ACC112 (cell line): Measurements from ENCODE around the gene TAS2R30.
A peak's percentile ranks its signal among the peaks of the same experiment; 100 is the strongest.

Source experiments
- H2AFZ ChIP-seq: fragments of 200-600 bp; sonication (generic); one replicate; pipeline ENCODE4 v1.6.0; 2017; ENCODE audit warnings: antibody characterized with exemption, low read length; ENCODE audit not compliant: unreplicated experiment
- H3K27ac ChIP-seq: fragments of 200-600 bp; sonication (generic); 2 replicates; pipeline ENCODE4 v1.5.1; 2014; ENCODE audit warnings: low read depth, mild to moderate bottlenecking, antibody characterized with exemption, low read length, moderate library complexity
- H3K27me3 ChIP-seq: fragments of 200-600 bp; sonication (generic); 2 replicates; pipeline ENCODE4 v1.6.1; 2014; ENCODE audit warnings: mild to moderate bottlenecking, antibody characterized with exemption, low read length, moderate library complexity, mixed read lengths; ENCODE audit not compliant: insufficient read depth
- H3K36me3 ChIP-seq: fragments of 200-600 bp; sonication (generic); 2 replicates; pipeline ENCODE4 v1.6.1; 2016; ENCODE audit warnings: mild to moderate bottlenecking, antibody characterized with exemption, low read length, moderate library complexity, mixed read lengths; ENCODE audit not compliant: insufficient read depth
- H3K4me1 ChIP-seq: fragments of 200-600 bp; sonication (generic); one replicate; pipeline ENCODE4 v1.6.1; 2016; ENCODE audit warnings: low read length, mixed read lengths; ENCODE audit not compliant: insufficient read depth, unreplicated experiment, control insufficient read depth
- H3K4me3 ChIP-seq: fragments of 200-600 bp; sonication (generic); 2 replicates; pipeline ENCODE4 v1.5.1; 2014; ENCODE audit warnings: mild to moderate bottlenecking, low read depth, low read length
- H3K79me2 ChIP-seq: fragments of 200-600 bp; sonication (generic); one replicate; pipeline ENCODE4 v1.6.0; 2016; ENCODE audit warnings: low read length; ENCODE audit not compliant: control insufficient read depth, unreplicated experiment, insufficient read depth

Gene TAS2R30, protein sequence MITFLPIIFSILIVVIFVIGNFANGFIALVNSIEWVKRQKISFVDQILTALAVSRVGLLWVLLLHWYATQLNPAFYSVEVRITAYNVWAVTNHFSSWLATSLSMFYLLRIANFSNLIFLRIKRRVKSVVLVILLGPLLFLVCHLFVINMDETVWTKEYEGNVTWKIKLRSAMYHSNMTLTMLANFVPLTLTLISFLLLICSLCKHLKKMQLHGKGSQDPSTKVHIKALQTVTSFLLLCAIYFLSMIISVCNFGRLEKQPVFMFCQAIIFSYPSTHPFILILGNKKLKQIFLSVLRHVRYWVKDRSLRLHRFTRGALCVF

DNA sequence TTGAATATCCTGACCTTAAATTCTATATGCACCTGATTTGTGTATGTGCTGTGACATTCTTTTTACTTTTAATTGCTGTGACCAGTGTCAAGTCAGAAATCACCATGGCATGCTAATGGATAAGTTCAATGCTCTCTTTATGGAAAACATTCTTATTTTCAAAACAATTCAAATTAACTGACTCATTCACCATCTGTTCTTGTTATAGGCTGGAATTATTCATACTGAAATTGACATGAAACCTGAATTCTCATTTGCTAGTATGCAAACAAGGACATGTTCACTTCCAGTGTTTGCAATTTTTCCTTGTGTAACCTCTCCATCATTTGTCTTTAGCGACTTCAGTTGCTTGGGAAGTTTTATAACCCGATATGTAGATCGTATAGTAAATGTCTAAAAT lies at the start of gene TAS2R30:
TSS of gene TAS2R30 (minus strand) at position 340 of the 400 bp plus-strand sequence. CDS start 400 bp downstream, outside the sequence.
- Histone ChIP-seq H3K27ac (no peak within 1 kb of the TSS), H3K4me3 (no peak within 1 kb of the TSS), H3K4me1 (no peaks in the 10 kb centered on the region), H3K27me3 (no peaks in the 10 kb centered on the region), H2AFZ (no peak within 1 kb of the TSS), H3K36me3 (peaks cover 2% of the 10 kb centered on the region; the same call in 1 of the 2 replicates), H3K79me2 (peaks cover 49% of the 10 kb centered on the region)

DNA sequence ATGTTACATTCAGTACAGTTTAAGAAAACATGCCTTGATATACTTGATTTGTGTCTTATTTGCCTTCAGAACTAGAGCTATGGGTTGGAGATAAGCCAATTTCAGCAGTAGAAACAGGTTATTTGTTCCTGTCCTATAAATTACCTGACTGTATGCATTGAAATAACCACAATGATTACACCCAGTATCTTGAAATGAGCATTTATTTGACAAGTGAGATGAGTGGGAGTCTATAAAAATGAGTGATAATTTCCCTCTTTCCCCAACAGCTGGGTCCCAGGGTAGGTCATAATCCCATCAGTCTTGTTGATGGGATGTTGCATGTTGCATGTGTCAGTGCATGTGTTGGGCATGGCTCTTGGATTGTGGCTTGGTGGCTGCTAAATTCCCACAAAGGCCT lies 48.6 kb upstream of the TAS2R30 start:
- no peaks in the 10 kb centered on the region for H3K4me1 ChIP-seq
- no peak overlapping the region for H3K4me3 ChIP-seq
- no peaks in the 10 kb centered on the region for H3K79me2 ChIP-seq
- H2AFZ ChIP-seq, result no peak overlapping the region
- no peaks in the 10 kb centered on the region for H3K36me3 ChIP-seq
- no peaks in the 10 kb centered on the region for H3K27me3 ChIP-seq
- H3K27ac ChIP-seq, result no peak overlapping the region

DNA sequence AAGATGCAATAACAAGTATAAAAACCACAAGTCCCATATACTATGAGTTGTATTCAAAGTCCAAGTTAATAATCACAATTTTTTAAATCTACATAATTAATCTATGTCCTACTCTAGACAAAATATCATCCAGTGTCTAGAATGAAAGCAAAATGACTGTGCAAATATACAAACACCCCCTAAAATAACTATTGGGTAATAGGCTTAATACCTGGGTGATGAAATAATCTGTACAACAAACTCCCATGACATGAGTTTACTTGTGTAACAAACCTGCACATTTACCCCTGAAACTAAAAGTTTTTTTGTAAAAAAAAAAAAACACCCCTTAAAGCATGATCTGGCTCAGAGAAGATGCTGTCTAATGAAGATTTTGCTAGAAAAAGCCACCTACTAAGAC lies 48.1 kb upstream of the TAS2R30 start:
- no peak overlapping the region for H2AFZ ChIP-seq

DNA sequence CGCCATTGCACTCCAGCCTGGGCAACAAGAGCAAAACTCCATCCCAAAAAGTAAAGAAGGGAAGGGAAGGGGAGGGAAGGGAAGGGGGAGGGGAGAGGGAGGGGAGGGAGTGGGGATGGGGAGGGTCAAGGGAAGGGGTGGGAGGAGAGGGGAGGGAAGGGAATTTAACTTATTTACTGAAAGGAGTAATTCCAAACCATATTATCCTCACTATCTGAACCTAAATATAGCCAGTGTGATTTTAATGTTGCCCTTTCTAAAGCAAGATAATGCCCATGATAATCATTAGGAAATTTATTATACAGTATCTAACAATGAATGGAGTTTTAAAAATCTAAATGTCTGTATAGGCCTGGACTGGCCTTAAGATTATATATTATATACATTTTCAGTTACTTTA lies 43.8 kb upstream of the TAS2R30 start:
- H3K4me3 ChIP-seq, result no peak overlapping the region
- peaks cover 23% of the 10 kb centered on the region for H3K79me2 ChIP-seq
- H3K36me3 ChIP-seq, result no peaks in the 10 kb centered on the region
- H2AFZ ChIP-seq, result no peak overlapping the region
- no peak overlapping the region for H3K27ac ChIP-seq
- no peaks in the 10 kb centered on the region for H3K27me3 ChIP-seq
- H3K4me1 ChIP-seq, result peaks cover 4% of the 10 kb centered on the region

More for the DNA sequence above, 48.1 kb upstream of the TAS2R30 start:
- Histone ChIP-seq H3K4me3 (no peak overlapping the region), H3K27ac (no peak overlapping the region), H3K27me3 (no peaks in the 10 kb centered on the region), H3K79me2 (no peaks in the 10 kb centered on the region), H3K4me1 (no peaks in the 10 kb centered on the region), H3K36me3 (no peaks in the 10 kb centered on the region)

DNA sequence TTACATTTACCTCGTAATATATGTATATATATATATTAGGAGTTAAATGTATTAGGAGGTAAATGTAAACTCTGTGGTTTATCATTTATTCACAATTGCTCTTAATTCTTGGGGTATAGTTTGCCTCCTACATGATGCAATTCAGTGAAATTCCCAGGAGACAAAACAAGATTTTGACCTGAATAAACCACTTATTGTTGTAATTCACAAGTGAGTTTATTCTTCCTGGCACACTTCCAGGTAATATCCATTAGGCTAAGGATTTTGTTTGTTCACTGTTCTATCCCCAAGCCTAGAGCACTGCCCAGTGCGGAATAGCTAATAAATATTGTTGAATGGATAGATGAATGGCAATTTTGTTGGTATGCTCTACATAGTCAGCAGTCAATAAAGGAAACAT lies 39.6 kb upstream of the TAS2R30 start:
- no peak overlapping the region for H3K27ac ChIP-seq
- H3K27me3 ChIP-seq, result no peaks in the 10 kb centered on the region
- peaks cover 60% of the 10 kb centered on the region for H3K79me2 ChIP-seq
- H3K4me1 ChIP-seq, result peaks cover 20% of the 10 kb centered on the region
- H3K36me3 ChIP-seq, result peaks cover 6% of the 10 kb centered on the region; the same call in 1 of the 2 replicates
- no peak overlapping the region for H3K4me3 ChIP-seq
- H2AFZ ChIP-seq, result no peak overlapping the region

DNA sequence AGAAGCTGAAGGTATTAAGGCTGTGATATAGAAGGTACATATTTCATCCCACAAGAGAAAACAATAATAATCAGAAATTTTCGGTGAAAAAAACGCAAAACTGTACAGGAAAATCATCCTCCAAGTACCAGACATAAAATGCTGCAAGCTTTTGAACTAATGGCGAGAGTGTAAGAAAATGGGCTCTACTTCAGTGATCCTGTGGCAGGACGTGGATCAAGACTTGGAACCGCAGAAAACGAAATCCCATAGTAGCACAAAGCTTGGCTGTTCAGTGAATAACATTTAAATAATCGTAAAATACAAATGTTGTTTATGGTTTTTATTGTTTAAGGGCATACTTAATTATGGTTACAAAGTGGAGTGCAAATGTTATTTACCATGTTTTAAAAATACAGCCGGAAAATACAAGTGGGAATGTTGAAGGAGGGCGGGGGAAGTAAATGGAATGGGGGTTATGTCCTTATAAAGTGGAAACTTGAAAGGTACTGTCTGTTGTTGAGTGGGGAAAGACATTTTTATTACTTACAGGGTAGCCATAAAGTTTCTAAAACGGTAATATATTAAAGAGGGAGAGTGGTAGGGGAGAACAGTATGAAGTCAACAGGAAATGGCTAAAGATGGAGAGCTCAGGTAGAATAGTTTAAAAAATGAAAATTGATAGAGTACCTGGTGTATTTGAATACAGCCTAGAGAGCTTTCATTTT lies 37.7 kb upstream of the TAS2R30 start:
- no peaks in the 10 kb centered on the region for H3K27me3 ChIP-seq
- peak overlapping the region; percentile 69 for H3K27ac ChIP-seq
- peak overlapping the region; percentile 79 for H3K4me3 ChIP-seq
- H3K36me3 ChIP-seq, result peaks cover 9% of the 10 kb centered on the region; the same call in 1 of the 2 replicates
- peaks cover 27% of the 10 kb centered on the region for H3K4me1 ChIP-seq
- peaks cover 75% of the 10 kb centered on the region for H3K79me2 ChIP-seq
- peak overlapping the region; percentile 61 for H2AFZ ChIP-seq

DNA sequence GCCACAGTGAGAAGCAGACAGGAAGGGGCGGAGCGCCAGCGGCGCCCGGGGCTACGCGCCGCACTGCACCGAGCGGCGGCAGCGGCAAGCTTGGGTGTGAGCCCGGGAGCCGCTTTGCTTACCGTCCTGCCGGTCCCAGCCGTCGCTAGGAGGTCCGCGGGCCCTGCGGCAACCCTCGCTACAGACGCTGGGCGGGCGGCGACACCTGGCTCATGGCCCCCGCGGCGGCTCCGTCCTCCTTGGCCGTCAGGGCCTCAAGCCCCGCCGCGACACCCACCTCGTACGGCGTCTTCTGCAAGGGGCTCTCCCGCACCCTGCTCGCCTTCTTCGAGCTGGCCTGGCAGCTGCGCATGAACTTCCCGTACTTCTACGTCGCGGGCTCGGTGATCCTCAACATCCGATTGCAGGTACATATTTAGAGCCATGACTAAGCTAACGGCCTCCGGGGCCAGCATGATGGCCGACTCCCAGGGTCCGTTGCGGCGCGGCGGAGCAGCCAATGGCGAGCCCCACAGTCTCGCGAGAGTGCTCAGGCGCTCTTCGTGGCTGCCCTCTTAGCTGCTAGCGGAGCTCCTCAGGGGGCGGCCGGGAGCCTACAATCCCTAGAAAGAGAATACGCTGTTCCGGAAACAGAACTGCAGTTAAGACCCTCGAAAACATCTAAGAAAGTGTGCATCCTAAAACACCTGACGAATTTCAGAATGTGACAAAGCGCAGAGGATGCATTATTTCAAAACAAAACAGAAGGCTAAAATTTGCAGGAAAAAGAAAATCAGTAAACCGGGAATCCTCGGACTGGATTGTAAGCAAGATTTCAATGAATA lies 36.9 kb upstream of the TAS2R30 start, which contains the start of gene SMIM10L1:
TSS of gene SMIM10L1 (plus strand) at position 50 of the 824 bp plus-strand sequence. CDS start at position 213, 163 bp downstream.
- H3K79me2 ChIP-seq, result peaks cover 83% of the 10 kb centered on the region
- peaks cover 27% of the 10 kb centered on the region for H3K4me1 ChIP-seq
- H3K36me3 ChIP-seq, result peaks cover 9% of the 10 kb centered on the region; the same call in 1 of the 2 replicates
- no peaks in the 10 kb centered on the region for H3K27me3 ChIP-seq
- peak within 1 kb of the TSS; percentile 79 for H3K4me3 ChIP-seq
- H3K27ac ChIP-seq, result peak within 1 kb of the TSS; percentile 69
- H2AFZ ChIP-seq, result peak within 1 kb of the TSS; percentile 61

DNA sequence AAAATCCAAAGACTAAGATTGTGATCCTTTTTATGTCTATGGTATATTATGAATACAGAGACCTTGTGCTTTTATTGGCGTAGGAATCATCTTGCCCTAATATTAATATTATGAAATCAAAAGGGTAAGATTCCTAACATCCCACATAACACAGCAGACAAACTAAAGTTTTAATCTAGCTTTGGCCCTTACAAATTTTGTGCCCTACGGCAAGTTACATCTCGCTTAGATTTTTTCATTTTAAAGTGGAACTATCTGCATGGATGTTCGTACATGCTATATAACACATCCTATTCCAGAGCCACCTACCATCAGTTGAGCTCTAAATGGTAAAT lies 36.3 kb upstream of the TAS2R30 start:
- peaks cover 14% of the 10 kb centered on the region for H3K36me3 ChIP-seq
- peak overlapping the region; percentile 79 for H3K4me3 ChIP-seq
- no peaks in the 10 kb centered on the region for H3K27me3 ChIP-seq
- H2AFZ ChIP-seq, result peak overlapping the region; percentile 5
- H3K4me1 ChIP-seq, result peaks cover 27% of the 10 kb centered on the region
- peak overlapping the region; percentile 69 for H3K27ac ChIP-seq
- peaks cover 85% of the 10 kb centered on the region for H3K79me2 ChIP-seq

DNA sequence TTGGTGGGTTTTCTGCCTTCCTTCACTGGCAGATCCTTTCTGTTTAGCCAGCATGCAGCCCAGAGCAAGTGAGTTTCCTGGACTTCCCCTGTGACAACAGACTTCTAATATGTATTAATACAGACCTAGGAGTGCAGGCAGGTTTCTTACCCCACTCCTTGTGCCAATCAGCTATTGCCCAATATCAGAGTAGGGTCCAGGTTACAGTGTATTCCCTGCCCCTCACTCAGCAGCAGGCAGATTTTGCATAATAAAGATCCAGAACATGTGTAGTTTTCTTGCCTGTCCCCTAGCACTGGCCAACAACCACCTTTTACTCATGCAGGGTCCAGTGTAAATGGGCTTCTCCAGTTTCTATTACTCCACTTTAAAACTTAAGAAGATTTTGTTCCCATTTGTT lies 31.9 kb upstream of the TAS2R30 start:
- Histone ChIP-seq H3K4me1 (peaks cover 17% of the 10 kb centered on the region), H3K27ac (no peak overlapping the region), H2AFZ (no peak overlapping the region), H3K36me3 (peaks cover 21% of the 10 kb centered on the region), H3K27me3 (no peaks in the 10 kb centered on the region), H3K79me2 (peaks cover 88% of the 10 kb centered on the region), H3K4me3 (no peak overlapping the region)

DNA sequence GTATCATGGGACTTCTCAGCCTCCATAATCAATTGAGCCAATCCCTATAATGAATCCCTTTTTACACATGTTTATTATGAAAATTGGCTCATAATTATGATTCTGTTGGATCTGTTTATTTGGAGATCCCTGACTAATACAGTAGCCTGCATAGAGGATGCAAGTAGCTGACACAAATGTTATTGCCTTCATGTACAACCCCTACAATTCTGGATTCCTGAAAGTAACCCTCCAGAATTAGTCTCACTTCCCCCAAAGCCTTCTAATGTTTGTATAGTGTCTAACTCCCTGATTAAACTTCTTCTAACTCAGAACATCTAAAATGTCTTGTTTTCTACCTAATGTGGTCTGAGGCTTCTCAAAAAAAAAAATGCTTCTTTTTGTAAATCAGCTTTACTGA lies 29.9 kb upstream of the TAS2R30 start:
- Histone ChIP-seq H3K27ac (no peak overlapping the region), H3K79me2 (peaks cover 89% of the 10 kb centered on the region), H3K4me1 (peaks cover 10% of the 10 kb centered on the region), H3K27me3 (no peaks in the 10 kb centered on the region), H3K4me3 (no peak overlapping the region), H3K36me3 (peaks cover 20% of the 10 kb centered on the region), H2AFZ (no peak overlapping the region)
